GM12878 (cell line): ENCODE results near the gene SGK2. TPM values are rescaled to one million over a fixed set of nuclear protein-coding genes. Genes with fewer than 3 reads are reported as not detected.

Source experiments
- ATAC-seq: fragments of 200-7000 bp; cut with Tn5 transposase; 3 replicates; pipeline ENCODE4 v1.9.1; 2020; ENCODE audit warnings: mild to moderate bottlenecking, moderate library complexity
- BruUV-seq: library from RNA; stranded (reverse); fragments of 400-500 nt; replicated peaks from 2 replicates; lab custom pipeline; 2021; lab: Mats Ljungman, UMichigan
- CTCF ChIA-PET: fragments of 300-600 bp; sonication (Branson Sonifier 250); formaldehyde crosslinking; extraction: SDS; loops from one replicate; lab custom pipeline; 2021; ENCODE audit warnings: inconsistent platforms; lab: Yijun Ruan, JAX
- POLR2A ChIA-PET: fragments of 350-600 bp; formaldehyde crosslinking; extraction: SDS; loops from one replicate; lab custom pipeline; 2021; ENCODE audit warnings: inconsistent platforms; lab: Charles Lee
- RAD21 ChIA-PET: fragments of 300-600 bp; sonication (Branson Sonifier 250); formaldehyde crosslinking; loops from one replicate; lab custom pipeline; 2023; ENCODE audit warnings: antibody characterized with exemption; ENCODE audit not compliant: unreplicated experiment; lab: Charles Lee
- SMC1A ChIA-PET: fragments of 300-600 bp; sonication (Branson Sonifier 250); formaldehyde crosslinking; loops from one replicate; lab custom pipeline; 2023; ENCODE audit not compliant: unreplicated experiment, uncharacterized antibody; lab: Charles Lee
- DNase-seq: peaks from one replicate; pipeline ENCODE4 v3.0.0-alpha.2; 2011; ENCODE audit warnings: low read depth, low spot score
- FAIRE-seq: peaks from 3 replicates; lab custom pipeline; 2011; peaks lifted over from hg19 to GRCh38; lab: Jason Lieb, UNC
- H2AFZ ChIP-seq: 2 replicates; pipeline ENCODE4 v1.6.0; 2011; ENCODE audit warnings: low read depth, low read length, control low read depth; ENCODE audit not compliant: control insufficient read depth
- H3K27ac ChIP-seq: 2 replicates; pipeline ENCODE4 v1.5.1; 2011; ENCODE audit warnings: control low read depth; ENCODE audit not compliant: control insufficient read depth, insufficient read depth
- H3K27me3 ChIP-seq, 2 experiments: replicated peaks in 1 of 2; 2 replicates each; pipeline versions ENCODE4 v1.6.0 to v1.6.1; 2011; ENCODE audit warnings: low read length in 1 of 2; ENCODE audit not compliant: control insufficient read depth in 2 of 2, insufficient read depth in 2 of 2
- H3K36me3 ChIP-seq, 2 experiments: 2 replicates each; pipeline ENCODE4 v1.5.1; 2011; ENCODE audit warnings: low read length in 1 of 2; ENCODE audit not compliant: control insufficient read depth in 2 of 2, insufficient read depth in 2 of 2
- H3K4me1 ChIP-seq: 2 replicates; pipeline ENCODE4 v1.6.1; 2011; ENCODE audit warnings: mild to moderate bottlenecking, low read length, moderate library complexity, mixed read lengths; ENCODE audit not compliant: control insufficient read depth, insufficient read depth
- H3K4me2 ChIP-seq: 2 replicates; pipeline ENCODE4 v1.6.0; 2011; ENCODE audit warnings: control low read depth; ENCODE audit not compliant: control insufficient read depth, insufficient read depth
- H3K4me3 ChIP-seq: fragments of 200-600 bp; sonication (generic); 2 replicates; pipeline ENCODE4 v1.5.1; 2016
- H3K79me2 ChIP-seq: 2 replicates; pipeline ENCODE4 v1.6.0; 2011; ENCODE audit warnings: low read length; ENCODE audit not compliant: control insufficient read depth, insufficient read depth
- H3K9ac ChIP-seq: 2 replicates; pipeline ENCODE4 v1.8.0; 2011; ENCODE audit warnings: low read length, control low read depth, mixed read lengths; ENCODE audit not compliant: control insufficient read depth, insufficient read depth
- H3K9me3 ChIP-seq: replicated peaks from 3 replicates; pipeline ENCODE4 v1.5.1; 2011; ENCODE audit warnings: mild to moderate bottlenecking, low read length; ENCODE audit not compliant: control insufficient read depth, insufficient read depth
- H4K20me1 ChIP-seq: 2 replicates; pipeline ENCODE4 v1.6.0; 2011; ENCODE audit not compliant: control insufficient read depth, insufficient read depth
- BCL11A ChIP-seq: IDR thresholded peaks from 2 replicates; pipeline ENCODE4 v1.6.1; 2011; ENCODE audit warnings: low read depth, low read length
- HDGF ChIP-seq: fragments of 450-650 bp; IDR thresholded peaks from 2 replicates; pipeline ENCODE4 v1.6.1; 2016; ENCODE audit warnings: antibody characterized with exemption
- IRF4 ChIP-seq: IDR thresholded peaks from 2 replicates; pipeline ENCODE4 v1.6.1; 2011; ENCODE audit warnings: low read depth, low read length
- MXI1 ChIP-seq: fragments of 150-350 bp; IDR thresholded peaks from 2 replicates; pipeline ENCODE4 v1.6.1; 2011; ENCODE audit warnings: low read depth, mild to moderate bottlenecking, inconsistent platforms, low read length, improper control_type of control experiment
- NBN ChIP-seq: fragments of 450-650 bp; IDR thresholded peaks from 2 replicates; pipeline ENCODE4 v1.6.1; 2016
- NR2F1 ChIP-seq: fragments of 450-650 bp; conservative IDR thresholded peaks from 2 replicates; pipeline ENCODE4 v1.6.1; 2017; ENCODE audit warnings: mild to moderate bottlenecking
- PML ChIP-seq: IDR thresholded peaks from 2 replicates; pipeline ENCODE4 v1.6.1; 2012; ENCODE audit warnings: low read length, inconsistent platforms
- RAD21 ChIP-seq: IDR thresholded peaks from 2 replicates; pipeline ENCODE4 v1.6.1; 2011; ENCODE audit warnings: mild to moderate bottlenecking, low read depth, low read length, moderate library complexity; ENCODE audit not compliant: insufficient read depth
- RBBP5 ChIP-seq: fragments of 200-600 bp; sonication (generic); conservative IDR thresholded peaks from 2 replicates; pipeline ENCODE4 v1.6.1; 2016
- YBX1 ChIP-seq: fragments of 450-650 bp; IDR thresholded peaks from 2 replicates; pipeline ENCODE4 v1.6.1; 2016; ENCODE audit warnings: antibody characterized with exemption
- ZBTB33 ChIP-seq: fragments of 450-650 bp; IDR thresholded peaks from 2 replicates; pipeline ENCODE4 v1.6.1; 2017; ENCODE audit warnings: mild to moderate bottlenecking
- ZNF622 ChIP-seq: fragments of 450-650 bp; IDR thresholded peaks from 2 replicates; pipeline ENCODE4 v1.6.1; 2017; ENCODE audit warnings: mild to moderate bottlenecking, inconsistent platforms
- WGBS: methylation state at CpG from one replicate; pipeline ENCODE4 v1.1.6; 2016; ENCODE audit warnings: low lambda C conversion rate; ENCODE audit not compliant: insufficient replicate concordance, insufficient coverage; ENCODE audit errors: missing lambda C conversion rate; 5-methylcytosine and 5-hydroxymethylcytosine counted together
- in situ Hi-C: fragments of 300-500 bp; cut with MboI; formaldehyde crosslinking; loops from 9 replicates; pipeline ENCODE4 v1.14.3; 2018; ENCODE audit warnings: mixed read lengths
- intact Hi-C: fragments of 100-400 bp; cut with micrococcal nuclease; formaldehyde crosslinking; loops from one replicate; pipeline ENCODE4 v1.14.2; 2022; ENCODE audit not compliant: unreplicated experiment
- polyA plus RNA-seq, 11 experiments: library from polyadenylated mRNA; depleted of rRNA in 4 of 11; unstranded in 6 of 11; stranded (reverse) in 5 of 11; fragments of >200 nt; fragmentation: Nextera tagmentation in 4 of 11; fragmentation: Illumina TruSeq in 1 of 11; extraction: Ambion mirVana in 4 of 11; extraction: Trizol in 1 of 11; gene quantifications; 1 replicate in 1 of 11; 2 replicates in 10 of 11; pipeline versions ENCODE4 v1.2.1 to v1.2.3, GENCODE V29; 2011 to 2016; ENCODE audit warnings: inconsistent platforms in 2 of 11, missing spikeins in 2 of 11, low read depth in 1 of 11
- total RNA-seq, 4 experiments: library from RNA; depleted of rRNA in 3 of 4; stranded (reverse); fragments of >200 nt in 3 of 4; fragmentation: Illumina TruSeq in 1 of 4; extraction: Trizol in 1 of 4; gene quantifications; 2 replicates each; pipeline versions ENCODE4 v1.2.1 to v1.2.3, GENCODE V29; 2013 to 2021

The SGK2 gene
- total and polyA plus RNA-seq, 10 of the 15 experiments (the other 5 are each of a cell fraction or from before 2014, with no cell fraction given): 0.04 to 0.96 (median 0.22) TPM; not detected in 3

GRCh38 chr20:43531091-43531443, 27.8 kb upstream of the SGK2 start (continued):
- TF ChIP-seq IRF4 (no peak), ZBTB33 (no peak)

DNA sequence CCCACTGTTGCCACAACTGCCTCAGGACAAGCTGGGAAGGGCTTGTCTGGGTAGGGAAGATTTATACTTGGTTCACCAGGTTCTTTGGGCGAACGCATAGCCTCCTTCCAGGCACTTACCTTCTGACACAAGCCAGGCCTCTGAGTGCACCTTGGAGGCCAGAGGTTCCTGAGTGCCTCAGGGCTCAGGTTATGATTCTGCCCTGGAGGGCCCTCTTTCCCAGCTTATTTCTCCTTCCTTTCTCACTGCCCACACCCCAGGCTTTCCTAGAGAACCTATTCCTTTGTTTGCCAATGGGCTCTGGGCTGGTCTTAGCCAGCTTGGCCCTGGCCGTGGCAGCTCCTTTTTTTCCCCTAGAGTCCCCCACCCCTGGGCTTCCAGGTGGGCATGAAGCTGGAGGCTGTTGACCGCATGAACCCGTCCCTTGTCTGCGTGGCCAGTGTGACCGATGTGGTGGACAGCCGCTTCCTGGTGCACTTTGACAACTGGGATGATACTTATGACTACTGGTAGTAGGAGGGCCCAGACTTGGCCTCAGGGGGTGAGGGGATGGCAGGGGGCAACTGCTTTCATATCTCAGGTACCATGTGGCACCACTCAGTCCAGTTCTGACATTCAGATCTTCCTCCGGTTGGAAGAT, 26.3 kb upstream of the SGK2 start:
- Histone ChIP-seq H3K4me1 (no peaks in the 10 kb centered on the region), H4K20me1 (no peaks in the 10 kb centered on the region), H3K27me3 (no peaks in the 10 kb centered on the region; a peak in 1 of 4 replicates), H3K36me3 (no peaks in the 10 kb centered on the region), H2AFZ (no peak overlapping the region), H3K4me2 (no peak overlapping the region), H3K9ac (no peak overlapping the region), H3K9me3 (no peaks in the 10 kb centered on the region), H3K27ac (no peak overlapping the region), H3K4me3 (no peak overlapping the region), H3K79me2 (no peaks in the 10 kb centered on the region)
- POLR2A ChIA-PET: no interaction called here
- BruUV-seq: no TSS peak
- no peak for DNase-seq
- in situ Hi-C loops: no loop called here
- intact Hi-C loops: loop anchor here (10.0 kb wide), 1 partner anchor 642 kb away; no protein-coding TSS in a partner anchor
- SMC1A ChIA-PET: interaction anchor here (0.6 kb wide), 1 partner anchor 562 kb away, joined by 3 read pairs; no protein-coding TSS in a partner anchor
- 73% methylated on average over 9 of the region's 9 CpGs for WGBS
- RAD21 ChIA-PET: no interaction called here
- TF ChIP-seq HDGF (no peak), ZNF622 (no peak), RBBP5 (no peak), RAD21 (no peak), MXI1 (no peak), NR2F1 (no peak), YBX1 (no peak), NBN (no peak), PML (no peak), BCL11A (no peak)
- no peak for ATAC-seq
- no peak for FAIRE-seq
- CTCF ChIA-PET: interaction anchor here (1.0 to 1.3 kb wide), 3 partner anchors 8 to 657 kb away, joined by 3 to 5 read pairs (median 3); no protein-coding TSS in a partner anchor
